Astrocyte of the cerebellum (primary cell): Measurements from ENCODE around the gene IL26.
A peak's percentile ranks its signal among the peaks of the same experiment; 100 is the strongest.

Experiments
- DNase-seq: peaks from one replicate; pipeline ENCODE4 v3.0.0-alpha.2; 2011; ENCODE audit warnings: low read depth
- H3K4me3 ChIP-seq: 2 replicates; pipeline ENCODE4 v1.5.1; 2011; ENCODE audit warnings: mild to moderate bottlenecking, low read depth, low read length, moderate library complexity
- CTCF ChIP-seq: IDR thresholded peaks from 2 replicates; pipeline ENCODE4 v1.5.1; 2012; ENCODE audit warnings: low read length, low read depth, moderate library complexity, mild to moderate bottlenecking; ENCODE audit errors: missing control alignments
- in situ Hi-C: cut with HindIII; loops from 2 replicates; pipeline ENCODE4 v1.10.0; 2017; ENCODE audit warnings: low sequenced_read_pairs

The IL26 gene

GRCh38 chr12:68245180-68246021 is 19.8 kb upstream of the IL26 start:
- peak overlapping the region; percentile 21 for H3K4me3 ChIP-seq
- no peak for DNase-seq
- in situ Hi-C loops: no loop called here
- TF ChIP-seq CTCF: no peak

GRCh38 chr12:68242777-68243176 is 17.2 kb upstream of the IL26 start:
- in situ Hi-C loops: no loop called here
- no peak overlapping the region for H3K4me3 ChIP-seq
- no peak for TF ChIP-seq CTCF
- no peak for DNase-seq

GRCh38 chr12:68240975-68241374 is 15.4 kb upstream of the IL26 start:
- in situ Hi-C loops: no loop called here
- no peak for TF ChIP-seq CTCF
- no peak for DNase-seq
- H3K4me3 ChIP-seq: no peak overlapping the region

- no peak for DNase-seq
- in situ Hi-C loops: no loop called here
- TF ChIP-seq CTCF: no peak
Observed at GRCh38 chr12:68240079-68240478, 14.5 kb upstream of the IL26 start.

GRCh38 chr12:68239309-68239982 is 13.8 kb upstream of the IL26 start:
- no peak for DNase-seq
- in situ Hi-C loops: no loop called here
- no peak overlapping the region for H3K4me3 ChIP-seq
- no peak for TF ChIP-seq CTCF

More at GRCh38 chr12:68240079-68240478, 14.5 kb upstream of the IL26 start:
- H3K4me3 ChIP-seq: no peak overlapping the region

- no peak for TF ChIP-seq CTCF
- in situ Hi-C loops: no loop called here
Observed at GRCh38 chr12:68237619-68238018, 12.0 kb upstream of the IL26 start.

More at GRCh38 chr12:68237619-68238018, 12.0 kb upstream of the IL26 start:
- no peak overlapping the region for H3K4me3 ChIP-seq
- no peak for DNase-seq
